ENCODE data around the gene ZNF322.

- TF ChIP-seq EZH2phosphoT487 (IDR thresholded peaks at IDR 0.05; ENCODE audit: low read depth) (no peak), CTCF (IDR thresholded peaks at IDR 0.05; ENCODE audit: low read depth, low read length) (no peak)
These were observed 45.6 kb downstream of the ZNF322 start for GRCh38 chr6:26613689-26614683.
